ENCODE measurements around the gene RAD54L. TPM values are rescaled to one million over a fixed set of nuclear protein-coding genes. Genes with fewer than 3 reads are reported as not detected.

The RAD54L gene
- total and polyA plus RNA-seq, 7 donors, result 1.4 to 11.2 TPM; not detected in 5

- Histone ChIP-seq H3K36me3 (peaks cover 0 to 3% (median 0%) of the 10 kb centered on the region in 4 donors), H3K4me1 (peaks cover 0 to 73% (median 68%) of the 10 kb centered on the region in 4 donors), H3K9me3 (no peaks in the 10 kb centered on the region), H3K27ac (peak overlapping the region; percentile 92 to 99 (median 98)), H3K27me3 (no peaks in the 10 kb centered on the region), H3K4me3 (peak overlapping the region; percentile 64 to 98 (median 83))
- intact Hi-C loops (cut with DNase I), result loop anchor here (1.0 kb wide), 2 partner anchors 36 to 57 kb away; partner anchors contain the start of genes NSUN4 and RAD54L
- WGBS, 2 donors, result 0 to 1% methylated on average over 14 of the region's 14 CpGs
- TF ChIP-seq EP300 (IDR thresholded peaks at IDR 0.05), result no peak
- no peak for TF ChIP-seq CTCF (IDR thresholded peaks at IDR 0.05)
- TF ChIP-seq POLR2AphosphoS5 (IDR thresholded peaks at IDR 0.05), result no peak
- TF ChIP-seq POLR2A (IDR thresholded peaks at IDR 0.05), result no peak
- DNase-seq, result no peak
Observed at GRCh38 chr1:46303872-46304326, 56.3 kb downstream of the RAD54L start.

- Histone ChIP-seq H3K9me3 (no peaks in the 10 kb centered on the region), H3K4me3 (no peak overlapping the region), H3K4me1 (peaks cover 0 to 51% (median 47%) of the 10 kb centered on the region in 4 donors), H3K27ac (no peak overlapping the region), H3K36me3 (peaks cover 8 to 25% (median 16%) of the 10 kb centered on the region in 4 donors), H3K27me3 (no peaks in the 10 kb centered on the region)
- 90 to 94% methylated on average over 8 of the region's 8 CpGs for WGBS, 2 donors
- DNase-seq, result no peak
- intact Hi-C loops (cut with DNase I), result no loop called here
- TF ChIP-seq CTCF (IDR thresholded peaks at IDR 0.05), result no peak
- TF ChIP-seq EP300 (IDR thresholded peaks at IDR 0.05), result no peak
- TF ChIP-seq POLR2AphosphoS5 (IDR thresholded peaks at IDR 0.05), result no peak
- TF ChIP-seq POLR2A (IDR thresholded peaks at IDR 0.05), result no peak
Observed at GRCh38 chr1:46306159-46306530, 58.6 kb downstream of the RAD54L start.

GRCh38 chr1:46309401-46310159, 62.0 kb downstream of the RAD54L start:
- H3K36me3 ChIP-seq, result peaks cover 24 to 59% (median 48%) of the 10 kb centered on the region in 4 donors
- H3K4me1 ChIP-seq, result peaks cover 0 to 42% (median 35%) of the 10 kb centered on the region in 4 donors
- TF ChIP-seq EP300 (IDR thresholded peaks at IDR 0.05), result no peak
- no peak for TF ChIP-seq POLR2A (IDR thresholded peaks at IDR 0.05)
- TF ChIP-seq POLR2AphosphoS5 (IDR thresholded peaks at IDR 0.05), result no peak
- no peak for TF ChIP-seq CTCF (IDR thresholded peaks at IDR 0.05)
- H3K27me3 ChIP-seq, result no peaks in the 10 kb centered on the region
- H3K9me3 ChIP-seq, result no peaks in the 10 kb centered on the region
- no peak overlapping the region for H3K4me3 ChIP-seq
- no peak for DNase-seq
- intact Hi-C loops (cut with DNase I), result no loop called here
- no peak overlapping the region for H3K27ac ChIP-seq
- WGBS, 2 donors, result 89 to 92% methylated on average over 16 of the region's 16 CpGs

- Histone ChIP-seq H3K4me3 (no peak overlapping the region), H3K9me3 (no peaks in the 10 kb centered on the region), H3K36me3 (peaks cover 24 to 67% (median 51%) of the 10 kb centered on the region in 4 donors), H3K27ac (no peak overlapping the region), H3K27me3 (no peaks in the 10 kb centered on the region), H3K4me1 (peaks cover 0 to 35% (median 28%) of the 10 kb centered on the region in 4 donors)
- no peak for DNase-seq
- no peak for TF ChIP-seq EP300 (IDR thresholded peaks at IDR 0.05)
- TF ChIP-seq POLR2A (IDR thresholded peaks at IDR 0.05), result no peak
- no peak for TF ChIP-seq POLR2AphosphoS5 (IDR thresholded peaks at IDR 0.05)
- no peak for TF ChIP-seq CTCF (IDR thresholded peaks at IDR 0.05)
- intact Hi-C loops (cut with DNase I), result no loop called here
- 97 to 98% methylated on average over 4 of the region's 4 CpGs for WGBS, 2 donors
Observed at GRCh38 chr1:46310321-46310720, 62.8 kb downstream of the RAD54L start.

Measured in sigmoid colon (tissue), 7 donors.